SH-SY5Y (cell line): Measurements from ENCODE around the gene PRMT1.
A peak's percentile ranks its signal among the peaks of the same experiment; 100 is the strongest.

Source experiments
- GATA2 ChIP-seq: IDR thresholded peaks from 2 replicates; pipeline ENCODE4 v1.6.1; 2011; ENCODE audit warnings: mild to moderate bottlenecking, low read depth, low read length
- GATA3 ChIP-seq: IDR thresholded peaks from 2 replicates; pipeline ENCODE4 v1.6.1; 2011; ENCODE audit warnings: low read depth, mild to moderate bottlenecking, low read length, moderate library complexity

The PRMT1 gene

GRCh38 chr19:49642492-49643035 is 34.5 kb upstream of the PRMT1 start:
- TF ChIP-seq GATA2 (peak; percentile 75), GATA3 (no peak)

DNA sequence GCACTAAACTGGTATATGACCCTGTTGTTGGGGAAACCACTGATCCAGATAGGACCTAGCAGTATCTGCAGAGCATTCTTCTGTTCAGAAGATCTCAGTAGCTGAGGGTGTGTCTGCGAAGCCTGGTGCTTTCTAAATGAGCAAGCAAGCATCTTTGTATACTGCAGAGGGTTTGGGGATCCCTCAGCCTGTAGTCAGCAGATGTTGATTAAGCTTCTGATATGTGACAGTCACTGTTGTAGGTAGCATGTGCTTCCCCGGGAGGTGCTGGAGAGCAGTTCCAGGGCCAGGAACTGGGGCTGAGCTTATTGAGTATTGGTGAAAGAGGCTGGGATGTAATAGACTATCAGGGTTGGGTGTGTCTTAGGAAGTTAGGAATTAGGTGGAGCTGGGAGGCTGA is 33.6 kb upstream of the PRMT1 start:
- TF ChIP-seq GATA3 (no peak), GATA2 (no peak)

GRCh38 chr19:49645592-49645991 is 31.5 kb upstream of the PRMT1 start:
- TF ChIP-seq GATA3 (no peak), GATA2 (no peak)

DNA sequence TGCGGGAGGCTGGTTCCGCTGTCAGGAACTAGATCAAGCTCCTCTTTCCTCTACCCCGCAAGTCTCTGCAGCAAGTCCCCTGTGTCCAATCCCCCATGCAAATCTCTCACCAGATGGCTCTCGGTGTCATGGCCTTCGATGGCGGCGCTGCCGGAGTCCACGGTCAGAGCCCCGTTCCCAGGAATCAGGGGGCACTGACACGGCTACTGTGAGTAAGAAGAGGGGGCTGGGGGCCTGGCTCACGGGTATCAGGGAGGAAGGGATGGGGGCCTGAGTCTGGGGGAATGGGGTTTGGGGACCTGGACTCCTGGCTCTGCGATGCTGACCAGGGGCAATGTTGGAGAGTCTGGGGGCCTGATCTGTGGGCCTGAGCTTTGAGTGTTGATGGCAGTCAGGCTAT is 31.1 kb upstream of the PRMT1 start:
- no peak for TF ChIP-seq GATA3
- no peak for TF ChIP-seq GATA2

GRCh38 chr19:49646586-49646985 is 30.5 kb upstream of the PRMT1 start:
- TF ChIP-seq GATA2, result no peak
- no peak for TF ChIP-seq GATA3

GRCh38 chr19:49651029-49651819 is 25.8 kb upstream of the PRMT1 start:
- TF ChIP-seq GATA2, result no peak

GRCh38 chr19:49651820-49652550 is 25.1 kb upstream of the PRMT1 start:
- no peak for TF ChIP-seq GATA3
- TF ChIP-seq GATA2, result no peak

DNA sequence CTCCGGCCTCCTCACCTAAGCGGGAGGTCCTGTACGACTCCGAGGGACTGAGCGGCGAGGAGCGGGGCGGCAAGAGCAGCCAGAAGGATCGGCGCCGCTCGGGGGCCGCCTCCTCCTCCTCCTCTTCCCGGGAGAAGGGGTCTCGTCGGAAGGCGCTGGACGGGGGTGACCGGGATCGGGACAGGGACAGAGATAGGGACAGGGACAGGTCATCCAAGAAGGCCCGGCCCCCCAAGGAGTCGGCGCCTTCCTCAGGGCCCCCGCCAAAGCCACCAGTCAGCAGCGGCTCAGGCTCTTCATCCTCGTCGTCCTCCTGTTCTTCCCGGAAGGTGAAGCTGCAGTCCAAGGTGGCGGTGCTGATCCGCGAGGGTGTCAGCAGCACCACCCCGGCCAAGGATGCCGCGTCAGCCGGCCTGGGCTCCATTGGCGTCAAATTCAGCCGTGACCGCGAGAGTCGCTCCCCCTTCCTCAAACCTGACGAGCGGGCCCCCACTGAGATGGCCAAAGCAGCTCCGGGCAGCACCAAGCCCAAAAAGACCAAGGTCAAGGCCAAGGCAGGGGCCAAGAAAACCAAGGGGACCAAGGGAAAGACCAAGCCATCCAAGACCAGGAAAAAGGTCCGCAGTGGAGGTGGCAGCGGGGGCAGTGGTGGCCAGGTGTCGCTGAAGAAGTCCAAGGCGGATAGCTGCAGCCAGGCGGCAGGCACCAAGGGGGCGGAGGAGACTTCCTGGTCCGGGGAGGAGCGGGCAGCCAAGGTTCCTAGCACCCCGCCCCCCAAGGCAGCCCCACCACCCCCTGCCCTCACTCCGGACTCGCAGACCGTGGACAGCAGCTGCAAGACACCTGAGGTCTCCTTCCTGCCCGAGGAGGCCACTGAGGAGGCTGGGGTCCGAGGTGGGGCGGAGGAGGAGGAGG is 24.3 kb upstream of the PRMT1 start:
- TF ChIP-seq GATA3, result no peak

- TF ChIP-seq GATA2, result no peak
- no peak for TF ChIP-seq GATA3
Measured at GRCh38 chr19:49653466-49653806, 23.6 kb upstream of the PRMT1 start.

DNA sequence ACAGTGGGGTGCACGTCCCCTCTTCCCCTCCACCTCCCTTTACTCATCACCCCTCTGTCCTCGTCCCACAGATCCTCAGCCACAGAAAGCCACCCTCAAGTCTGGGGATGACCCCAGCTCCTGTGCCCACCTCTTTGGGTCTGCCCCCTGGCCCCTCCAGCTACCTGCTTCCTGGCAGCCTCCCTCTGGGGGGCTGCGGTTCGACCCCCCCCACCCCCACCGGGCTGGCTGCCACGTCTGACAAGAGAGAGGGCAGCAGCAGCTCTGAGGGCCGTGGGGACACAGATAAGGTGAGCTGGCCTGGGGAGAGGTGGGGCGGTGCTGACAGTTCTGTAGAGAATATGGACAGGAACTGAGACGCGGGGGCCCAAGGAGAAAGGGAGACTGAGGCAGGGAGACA is 22.5 kb upstream of the PRMT1 start:
- TF ChIP-seq GATA3 (no peak), GATA2 (no peak)

GRCh38 chr19:49655570-49656455 is 21.3 kb upstream of the PRMT1 start:
- no peak for TF ChIP-seq GATA3
- no peak for TF ChIP-seq GATA2

DNA sequence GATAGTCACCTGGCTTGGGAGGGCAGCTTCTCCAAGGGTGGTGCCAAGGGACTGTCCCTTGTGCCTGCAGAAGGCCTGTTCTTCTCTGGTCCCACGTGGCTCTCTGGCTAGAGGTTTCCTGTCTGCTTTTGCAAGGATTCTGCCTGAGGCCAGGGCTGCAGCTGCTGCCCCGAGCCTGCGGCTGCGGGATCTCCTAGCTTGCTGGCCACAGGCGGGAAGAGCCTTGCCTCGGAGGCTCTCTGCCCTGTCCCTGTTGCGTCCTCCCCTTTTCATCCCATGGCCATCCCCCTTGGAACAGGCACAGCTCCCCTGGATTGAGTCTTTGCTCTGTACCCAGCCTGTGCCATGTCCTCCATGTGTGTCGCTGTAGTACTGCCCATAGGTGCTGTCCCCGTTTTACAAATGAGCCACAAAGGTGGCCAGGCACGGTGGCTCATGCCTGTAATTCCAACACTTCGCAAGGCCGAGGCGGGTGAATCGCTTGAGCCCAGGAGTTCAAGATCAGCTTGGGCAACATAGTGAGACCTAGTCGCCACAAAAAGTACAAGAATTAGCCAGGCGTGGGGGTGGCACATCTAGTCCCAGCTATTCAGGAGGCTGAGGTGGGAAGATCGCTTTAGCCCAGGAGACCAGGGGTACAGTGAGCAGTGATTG is 20.5 kb upstream of the PRMT1 start:
- TF ChIP-seq GATA3 (no peak), GATA2 (no peak)
